UCSD-AML1 (cell line): Measurements from ENCODE around the gene TXNDC5.

ENCODE experiments used
- DNase-seq: peaks from one replicate; lab custom pipeline; 2025; ENCODE audit not compliant: unreplicated experiment; lab: John Stamatoyannopoulos, UW

TXNDC5 gene

GRCh38 chr6:7910654-7911344 is at the start of gene TXNDC5:
Gene TXNDC5, minus strand, starts transcription at chr6:7910788. Its CDS starts 12 bp downstream, at chr6:7910776.
- DNase-seq = peak; percentile 76

GRCh38 chr6:7960141-7960540 is 49.6 kb upstream of the TXNDC5 start:
- no peak for DNase-seq

- no peak for DNase-seq
Measured at GRCh38 chr6:7959453-7959852, 48.9 kb upstream of the TXNDC5 start.

GRCh38 chr6:7958464-7958863 is 47.9 kb upstream of the TXNDC5 start:
- DNase-seq = no peak

GRCh38 chr6:7956257-7956656 is 45.7 kb upstream of the TXNDC5 start:
- no peak for DNase-seq

GRCh38 chr6:7954477-7955200 is 44.1 kb upstream of the TXNDC5 start:
- DNase-seq = no peak

GRCh38 chr6:7953753-7954152 is 43.2 kb upstream of the TXNDC5 start:
- no peak for DNase-seq

- no peak for DNase-seq
Measured at GRCh38 chr6:7939864-7940228, 29.3 kb upstream of the TXNDC5 start.

- no peak for DNase-seq
Measured at GRCh38 chr6:7939184-7939863, 28.7 kb upstream of the TXNDC5 start.

- peak; percentile 28 for DNase-seq
Measured at GRCh38 chr6:7938562-7939183, 28.1 kb upstream of the TXNDC5 start.

GRCh38 chr6:7933794-7934193 is 23.2 kb upstream of the TXNDC5 start:
- DNase-seq = no peak

GRCh38 chr6:7932625-7933024 is 22.0 kb upstream of the TXNDC5 start:
- no peak for DNase-seq

- DNase-seq = no peak
Measured at GRCh38 chr6:7924867-7925266, 14.3 kb upstream of the TXNDC5 start.

- DNase-seq = no peak
Measured at GRCh38 chr6:7922596-7922995, 12.0 kb upstream of the TXNDC5 start.

GRCh38 chr6:7921632-7922092 is 11.1 kb upstream of the TXNDC5 start:
- no peak for DNase-seq

GRCh38 chr6:7921046-7921445 is 10.5 kb upstream of the TXNDC5 start:
- no peak for DNase-seq

- DNase-seq = no peak
Measured at GRCh38 chr6:7920425-7920824, 9.8 kb upstream of the TXNDC5 start.

GRCh38 chr6:7919871-7920270 is 9.3 kb upstream of the TXNDC5 start:
- DNase-seq = no peak

GRCh38 chr6:7918403-7918802 is 7.8 kb upstream of the TXNDC5 start:
- no peak for DNase-seq

GRCh38 chr6:7917729-7918128 is 7.1 kb upstream of the TXNDC5 start:
- DNase-seq = no peak

- no peak for DNase-seq
Measured at GRCh38 chr6:7916959-7917358, 6.4 kb upstream of the TXNDC5 start.
